ENCODE results near the gene HBD. TPM values are rescaled to one million over a fixed set of nuclear protein-coding genes. Genes with fewer than 3 reads are reported as not detected.

The HBD gene
- total RNA-seq, 1 experiment from 2014 or later = not detected

DNA sequence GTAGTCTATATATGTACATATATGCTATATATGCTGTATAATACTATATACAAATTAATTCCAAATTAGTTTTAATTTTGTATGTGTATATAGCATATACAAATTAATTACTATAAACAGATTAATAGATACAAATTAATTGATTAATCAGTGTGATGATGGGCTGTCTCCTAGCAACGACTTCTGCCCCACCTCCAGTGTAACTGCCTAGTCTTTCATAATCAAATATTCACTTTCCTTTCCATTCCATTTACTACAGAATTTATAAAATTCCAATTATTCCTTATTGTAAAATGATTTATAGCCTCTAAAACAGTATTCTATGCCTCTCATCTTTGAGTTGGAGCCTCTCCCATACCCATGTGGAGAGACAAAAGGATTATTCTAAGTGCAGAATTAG is 976 bp downstream of the HBD start:
- intact Hi-C loops (cut with micrococcal nuclease; ENCODE audit: unreplicated experiment) = no loop called here
- TF ChIP-seq EZH2 (IDR thresholded peaks at IDR 0.05; ENCODE audit: low read depth) (no peak), CTCF (conservative IDR thresholded peaks at IDR 0.05) (no peak)
- Histone ChIP-seq H3K36me3 (ENCODE audit: low read depth) (no peaks in the 10 kb centered on the region), H4K20me1 (ENCODE audit: insufficient read depth) (no peaks in the 10 kb centered on the region), H2AFZ (no peak overlapping the region), H3K9me3 (ENCODE audit: insufficient read depth, low read depth) (no peaks in the 10 kb centered on the region), H3K27me3 (ENCODE audit: insufficient read depth, low read depth) (no peaks in the 10 kb centered on the region), H3K4me3 (no peak overlapping the region), H3K4me1 (replicated peaks; ENCODE audit: insufficient read depth) (no peaks in the 10 kb centered on the region), H3K9me2 (ENCODE audit: insufficient read depth) (no peaks in the 10 kb centered on the region), H3K27ac (no peak overlapping the region), H3K4me2 (no peak overlapping the region), H3K79me2 (ENCODE audit: low read depth) (no peaks in the 10 kb centered on the region), H3F3A (ENCODE audit: insufficient read depth, low read depth) (no peaks in the 10 kb centered on the region)
- no TSS peak for BruUV-seq (replicated peaks)
- ChIA-PET CTCF (no interaction called here), POLR2A (ENCODE audit: unreplicated experiment) (no interaction called here)
- DNase-seq = no peak

- DNase-seq = no peak
- POLR2A ChIA-PET (ENCODE audit: unreplicated experiment) = no interaction called here
- BruUV-seq (replicated peaks) = no TSS peak
- Histone ChIP-seq H3K4me1 (replicated peaks; ENCODE audit: insufficient read depth) (no peaks in the 10 kb centered on the region), H3K4me2 (no peak overlapping the region), H3K27me3 (ENCODE audit: insufficient read depth, low read depth) (no peaks in the 10 kb centered on the region), H2AFZ (no peak overlapping the region), H3K27ac (no peak overlapping the region), H3F3A (ENCODE audit: insufficient read depth, low read depth) (no peaks in the 10 kb centered on the region), H3K4me3 (no peak overlapping the region), H3K36me3 (ENCODE audit: low read depth) (no peaks in the 10 kb centered on the region), H3K9me2 (ENCODE audit: insufficient read depth) (no peaks in the 10 kb centered on the region), H3K79me2 (ENCODE audit: low read depth) (no peaks in the 10 kb centered on the region), H4K20me1 (ENCODE audit: insufficient read depth) (no peaks in the 10 kb centered on the region), H3K9me3 (ENCODE audit: insufficient read depth, low read depth) (no peaks in the 10 kb centered on the region)
- TF ChIP-seq CTCF (conservative IDR thresholded peaks at IDR 0.05) = no peak
- no peak for TF ChIP-seq EZH2 (IDR thresholded peaks at IDR 0.05; ENCODE audit: low read depth)
- CTCF ChIA-PET = no interaction called here
- intact Hi-C loops (cut with micrococcal nuclease; ENCODE audit: unreplicated experiment) = no loop called here
These were observed 1.5 kb downstream of the HBD start for GRCh38 chr11:5232821-5233220.

DNA sequence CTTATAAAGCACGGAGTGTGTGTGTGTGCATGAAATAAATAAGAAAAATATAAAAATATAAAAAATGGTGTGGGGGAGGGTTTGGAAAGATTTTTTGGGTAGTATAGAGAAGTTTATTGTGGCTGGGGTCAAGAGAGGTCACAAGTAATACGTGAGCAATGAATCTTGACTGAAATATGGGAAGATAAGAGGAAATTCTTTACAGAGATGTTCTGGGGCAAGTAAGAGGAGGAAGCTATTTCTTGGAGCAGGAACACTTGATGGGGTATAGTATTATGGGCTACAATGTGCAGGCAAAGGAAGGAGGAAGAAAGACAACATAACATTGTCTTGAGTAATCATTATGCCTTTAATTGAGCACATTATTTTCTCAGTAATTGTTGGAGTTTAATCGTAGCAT is 2.1 kb downstream of the HBD start:
- H3K4me1 ChIP-seq (replicated peaks; ENCODE audit: insufficient read depth) = no peaks in the 10 kb centered on the region
- H3F3A ChIP-seq (ENCODE audit: insufficient read depth, low read depth) = no peaks in the 10 kb centered on the region
- no peak overlapping the region for H3K4me3 ChIP-seq
- no peaks in the 10 kb centered on the region for H3K27me3 ChIP-seq (ENCODE audit: insufficient read depth, low read depth)
- H3K27ac ChIP-seq = no peak overlapping the region
- H3K9me2 ChIP-seq (ENCODE audit: insufficient read depth) = no peaks in the 10 kb centered on the region
- intact Hi-C loops (cut with micrococcal nuclease; ENCODE audit: unreplicated experiment) = no loop called here
- DNase-seq = no peak
- H3K79me2 ChIP-seq (ENCODE audit: low read depth) = no peaks in the 10 kb centered on the region
- CTCF ChIA-PET = no interaction called here
- H3K9me3 ChIP-seq (ENCODE audit: insufficient read depth, low read depth) = no peaks in the 10 kb centered on the region
- TF ChIP-seq CTCF (conservative IDR thresholded peaks at IDR 0.05) (no peak), EZH2 (IDR thresholded peaks at IDR 0.05; ENCODE audit: low read depth) (no peak)
- POLR2A ChIA-PET (ENCODE audit: unreplicated experiment) = no interaction called here
- no TSS peak for BruUV-seq (replicated peaks)
- no peak overlapping the region for H2AFZ ChIP-seq
- no peak overlapping the region for H3K4me2 ChIP-seq
- H4K20me1 ChIP-seq (ENCODE audit: insufficient read depth) = no peaks in the 10 kb centered on the region
- no peaks in the 10 kb centered on the region for H3K36me3 ChIP-seq (ENCODE audit: low read depth)

All from PC-9 (cell line).